ENCODE measurements around the gene PNMA5. TPM values are rescaled to one million over a fixed set of nuclear protein-coding genes. Genes with fewer than 3 reads are reported as not detected.
"Not testable (repeated sequence)": the region's sequence is repeated elsewhere in the genome, so short reads cannot be mapped to it uniquely, and the experiment has no call there.

PNMA5 gene
- total and polyA plus RNA-seq, 2 donors (not counting 3 experiments of a cell fraction or from before 2014, with no cell fraction given): not detected

DNA sequence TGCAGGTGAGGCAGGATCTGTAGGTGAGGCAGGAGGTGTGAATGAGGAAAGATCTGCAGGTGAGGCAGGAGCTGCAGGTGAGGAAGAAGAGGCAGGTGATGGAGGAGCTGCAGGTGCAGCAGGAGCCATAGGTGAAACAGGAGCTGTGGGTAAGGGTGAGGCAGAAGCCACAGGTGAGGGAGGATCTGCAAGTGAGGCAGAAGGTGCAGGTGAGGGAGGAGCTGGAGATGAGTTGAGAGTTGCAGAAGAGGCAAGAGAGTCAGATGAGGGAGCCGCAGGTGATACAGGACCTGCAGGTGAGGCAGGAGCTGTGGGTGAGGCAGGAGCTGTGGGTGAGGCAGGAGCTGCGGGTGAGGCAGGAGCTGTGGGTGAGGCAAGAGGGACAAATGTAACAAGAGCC, 35.2 kb upstream of the PNMA5 start:
- Histone ChIP-seq H3K9me3 (replicated peaks; ENCODE audit: control insufficient read depth, insufficient read depth, low read length) (no peaks in the 10 kb centered on the region), H3K27ac (ENCODE audit: insufficient read depth, low read depth, low read length) (no peak overlapping the region), H3K4me1 (ENCODE audit: control insufficient read depth, extremely low read depth, insufficient read depth, low read length) (no peaks in the 10 kb centered on the region), H3K9ac (replicated peaks; ENCODE audit: extremely low read depth, insufficient read depth, low read length) (no peak overlapping the region), H3K4me3 (replicated peaks in 1 of 3; ENCODE audit: insufficient read depth in 1 of 3, low read depth in 1 of 3, low read length in 3 of 3) (no peak overlapping the region), H3K36me3 (ENCODE audit: control insufficient read depth in 2 of 2, extremely low read depth in 1 of 2, insufficient read depth in 2 of 2, low read length in 2 of 2) (no peaks in the 10 kb centered on the region), H3K27me3 (ENCODE audit: control insufficient read depth in 2 of 2, insufficient read depth in 2 of 2, low read length in 2 of 2) (no peaks in the 10 kb centered on the region), H3K9me1 (replicated peaks; ENCODE audit: control insufficient read depth, extremely low read depth, insufficient read depth, low read length) (no peaks in the 10 kb centered on the region), H3K79me2 (ENCODE audit: control insufficient read depth, insufficient read depth, low read length) (no peaks in the 10 kb centered on the region), H2AFZ (ENCODE audit: low read depth, low read length) (no peak overlapping the region), H3K4me2 (ENCODE audit: insufficient read depth, low read length) (no peak overlapping the region), H4K20me1 (replicated peaks; ENCODE audit: control insufficient read depth, extremely low read depth, insufficient read depth, low read length) (no peaks in the 10 kb centered on the region)
- BruUV-seq (replicated peaks): no TSS peak
- ChIA-PET CTCF (interaction anchor here (1.6 kb wide), 1 partner anchor 88 kb away, joined by 6 read pairs; no protein-coding TSS in a partner anchor), POLR2A (no interaction called here)
- no peak for DNase-seq (ENCODE audit: low read depth, low spot score)
- intact Hi-C loops (cut with micrococcal nuclease): no loop called here
- TF ChIP-seq MYC (IDR thresholded peaks at IDR 0.05; ENCODE audit: low read depth, low read length): no peak
- no peak for TF ChIP-seq POLR2AphosphoS5 (IDR thresholded peaks at IDR 0.05; ENCODE audit: insufficient read depth, low read depth, low read length)
- TF ChIP-seq MAX (IDR thresholded peaks at IDR 0.05; ENCODE audit: insufficient read depth, insufficient read length): no peak
- TF ChIP-seq, protein P1, sequence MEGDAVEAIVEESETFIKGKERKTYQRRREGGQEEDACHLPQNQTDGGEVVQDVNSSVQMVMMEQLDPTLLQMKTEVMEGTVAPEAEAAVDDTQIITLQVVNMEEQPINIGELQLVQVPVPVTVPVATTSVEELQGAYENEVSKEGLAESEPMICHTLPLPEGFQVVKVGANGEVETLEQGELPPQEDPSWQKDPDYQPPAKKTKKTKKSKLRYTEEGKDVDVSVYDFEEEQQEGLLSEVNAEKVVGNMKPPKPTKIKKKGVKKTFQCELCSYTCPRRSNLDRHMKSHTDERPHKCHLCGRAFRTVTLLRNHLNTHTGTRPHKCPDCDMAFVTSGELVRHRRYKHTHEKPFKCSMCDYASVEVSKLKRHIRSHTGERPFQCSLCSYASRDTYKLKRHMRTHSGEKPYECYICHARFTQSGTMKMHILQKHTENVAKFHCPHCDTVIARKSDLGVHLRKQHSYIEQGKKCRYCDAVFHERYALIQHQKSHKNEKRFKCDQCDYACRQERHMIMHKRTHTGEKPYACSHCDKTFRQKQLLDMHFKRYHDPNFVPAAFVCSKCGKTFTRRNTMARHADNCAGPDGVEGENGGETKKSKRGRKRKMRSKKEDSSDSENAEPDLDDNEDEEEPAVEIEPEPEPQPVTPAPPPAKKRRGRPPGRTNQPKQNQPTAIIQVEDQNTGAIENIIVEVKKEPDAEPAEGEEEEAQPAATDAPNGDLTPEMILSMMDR (IDR thresholded peaks at IDR 0.05; ENCODE audit: extremely low read depth in 1 of 2, insufficient read depth in 1 of 2, low read depth in 1 of 2, low read length in 2 of 2): no peak
- TF ChIP-seq EZH2 (IDR thresholded peaks at IDR 0.05; ENCODE audit: borderline replicate concordance, low read depth, low read length, severe bottlenecking): no peak
- TF ChIP-seq JUN (IDR thresholded peaks at IDR 0.05; ENCODE audit: borderline replicate concordance, insufficient read depth, insufficient read length, low read depth): no peak
- TF ChIP-seq GATA2 (IDR thresholded peaks at IDR 0.05; ENCODE audit: insufficient read depth, insufficient read length, low read depth, low read length): no peak
- no peak for TF ChIP-seq FOS (IDR thresholded peaks at IDR 0.05; ENCODE audit: borderline replicate concordance, insufficient read depth, low read length)
- TF ChIP-seq POLR2A (IDR thresholded peaks at IDR 0.05; ENCODE audit: low read depth, low read length): no peak
- no peak for FAIRE-seq
- dilution Hi-C loops (cut with MboI; ENCODE audit: extremely low pct_ligation_motif_present, low sequenced_read_pairs): no loop called here

GRCh38 chrX:153028487-153028886, 34.6 kb upstream of the PNMA5 start:
- H3K4me2 ChIP-seq (ENCODE audit: insufficient read depth, low read length); BruUV-seq (replicated peaks); dilution Hi-C loops (cut with MboI; ENCODE audit: extremely low pct_ligation_motif_present, low sequenced_read_pairs); H3K27ac ChIP-seq (ENCODE audit: insufficient read depth, low read depth, low read length); H3K9me3 ChIP-seq (replicated peaks; ENCODE audit: control insufficient read depth, insufficient read depth, low read length); H3K4me3 ChIP-seq (replicated peaks in 1 of 3; ENCODE audit: insufficient read depth in 1 of 3, low read depth in 1 of 3, low read length in 3 of 3); DNase-seq (ENCODE audit: low read depth, low spot score); H3K9ac ChIP-seq (replicated peaks; ENCODE audit: extremely low read depth, insufficient read depth, low read length); H3K4me1 ChIP-seq (ENCODE audit: control insufficient read depth, extremely low read depth, insufficient read depth, low read length); H3K36me3 ChIP-seq (ENCODE audit: control insufficient read depth in 2 of 2, extremely low read depth in 1 of 2, insufficient read depth in 2 of 2, low read length in 2 of 2); POLR2A ChIA-PET; H4K20me1 ChIP-seq (replicated peaks; ENCODE audit: control insufficient read depth, extremely low read depth, insufficient read depth, low read length); H3K27me3 ChIP-seq (ENCODE audit: control insufficient read depth in 2 of 2, insufficient read depth in 2 of 2, low read length in 2 of 2); FAIRE-seq; H3K9me1 ChIP-seq (replicated peaks; ENCODE audit: control insufficient read depth, extremely low read depth, insufficient read depth, low read length); H3K79me2 ChIP-seq (ENCODE audit: control insufficient read depth, insufficient read depth, low read length); H2AFZ ChIP-seq (ENCODE audit: low read depth, low read length); intact Hi-C loops (cut with micrococcal nuclease): not testable (repeated sequence)
- CTCF ChIA-PET: interaction anchor here (1.6 kb wide), 1 partner anchor 87 kb away, joined by 6 read pairs; no protein-coding TSS in a partner anchor

- H3K4me2 ChIP-seq (ENCODE audit: insufficient read depth, low read length); H3K4me1 ChIP-seq (ENCODE audit: control insufficient read depth, extremely low read depth, insufficient read depth, low read length); H4K20me1 ChIP-seq (replicated peaks; ENCODE audit: control insufficient read depth, extremely low read depth, insufficient read depth, low read length); DNase-seq (ENCODE audit: low read depth, low spot score); H3K27ac ChIP-seq (ENCODE audit: insufficient read depth, low read depth, low read length); BruUV-seq (replicated peaks); intact Hi-C loops (cut with micrococcal nuclease); CTCF ChIA-PET; FAIRE-seq; H3K9ac ChIP-seq (replicated peaks; ENCODE audit: extremely low read depth, insufficient read depth, low read length); H3K4me3 ChIP-seq (replicated peaks in 1 of 3; ENCODE audit: insufficient read depth in 1 of 3, low read depth in 1 of 3, low read length in 3 of 3); POLR2A ChIA-PET; H2AFZ ChIP-seq (ENCODE audit: low read depth, low read length); H3K36me3 ChIP-seq (ENCODE audit: control insufficient read depth in 2 of 2, extremely low read depth in 1 of 2, insufficient read depth in 2 of 2, low read length in 2 of 2); H3K27me3 ChIP-seq (ENCODE audit: control insufficient read depth in 2 of 2, insufficient read depth in 2 of 2, low read length in 2 of 2); H3K9me3 ChIP-seq (replicated peaks; ENCODE audit: control insufficient read depth, insufficient read depth, low read length); H3K9me1 ChIP-seq (replicated peaks; ENCODE audit: control insufficient read depth, extremely low read depth, insufficient read depth, low read length); dilution Hi-C loops (cut with MboI; ENCODE audit: extremely low pct_ligation_motif_present, low sequenced_read_pairs); H3K79me2 ChIP-seq (ENCODE audit: control insufficient read depth, insufficient read depth, low read length): not testable (repeated sequence)
Observed at GRCh38 chrX:153026501-153026900, 32.6 kb upstream of the PNMA5 start.

Data from endothelial cell of umbilical vein (primary cell).